Spinal cord (tissue), 10 donors: ENCODE data around the gene CCDC102B. TPM values are rescaled to one million over a fixed set of nuclear protein-coding genes. Genes with fewer than 3 reads are reported as not detected.

Source experiments
- DNase-seq, 6 donors: peaks; one replicate each; pipeline versions ENCODE4 v3.0.0 to v3.0.0-alpha.2; 2013 to 2015; ENCODE audit warnings: low spot score in 6 of 6, low read depth in 4 of 6
- H3K27ac ChIP-seq: one replicate; pipeline ENCODE4 v1.5.1; 2013; ENCODE audit warnings: low read depth, low read length, control low read depth
- H3K27me3 ChIP-seq: one replicate; pipeline ENCODE4 v1.6.1; 2013; ENCODE audit warnings: low read length; ENCODE audit not compliant: control insufficient read depth, insufficient read depth
- H3K36me3 ChIP-seq: one replicate; pipeline ENCODE4 v1.6.1; 2013; ENCODE audit warnings: low read length; ENCODE audit not compliant: control insufficient read depth, insufficient read depth
- H3K4me1 ChIP-seq: one replicate; pipeline ENCODE4 v1.6.1; 2013; ENCODE audit warnings: low read length; ENCODE audit not compliant: control insufficient read depth, insufficient read depth
- H3K4me3 ChIP-seq: one replicate; pipeline ENCODE4 v1.5.1; 2013; ENCODE audit warnings: low read depth, low read length, control low read depth
- H3K9me3 ChIP-seq: one replicate; pipeline ENCODE4 v1.6.1; 2013; ENCODE audit warnings: low read length; ENCODE audit not compliant: control insufficient read depth, insufficient read depth
- WGBS: methylation state at CpG from one replicate; pipeline ENCODE4 v1.1.5; 2013; ENCODE audit warnings: missing lambda C conversion rate; ENCODE audit not compliant: insufficient coverage; 5-methylcytosine and 5-hydroxymethylcytosine counted together
- polyA plus RNA-seq, 2 donors: library from polyadenylated mRNA; unstranded; fragments of 120-200 nt; gene quantifications; one replicate each; pipeline ENCODE4 v1.2.1, GENCODE V29; 2013; ENCODE audit not compliant: insufficient read length in 2 of 2
- small RNA-seq: library from RNA; depleted of rRNA; stranded (forward); fragments of <200 nt; gene quantifications from one replicate; pipeline ENCODE3, GENCODE V24; 2014; ENCODE audit warnings: low replicate concordance
- total RNA-seq, 2 donors: library from RNA; depleted of rRNA in 1 of 2; stranded (reverse); fragments of 120-200 nt in 1 of 2; fragments of >200 nt in 1 of 2; gene quantifications; one replicate each; pipeline versions ENCODE4 v1.2.3 to v1.2.4, GENCODE V29; 2013 to 2014
- donor health status: healthy.

The CCDC102B gene
- total and polyA plus RNA-seq, 4 donors: 6.2 to 21.2 (median 15.3) TPM

DNA sequence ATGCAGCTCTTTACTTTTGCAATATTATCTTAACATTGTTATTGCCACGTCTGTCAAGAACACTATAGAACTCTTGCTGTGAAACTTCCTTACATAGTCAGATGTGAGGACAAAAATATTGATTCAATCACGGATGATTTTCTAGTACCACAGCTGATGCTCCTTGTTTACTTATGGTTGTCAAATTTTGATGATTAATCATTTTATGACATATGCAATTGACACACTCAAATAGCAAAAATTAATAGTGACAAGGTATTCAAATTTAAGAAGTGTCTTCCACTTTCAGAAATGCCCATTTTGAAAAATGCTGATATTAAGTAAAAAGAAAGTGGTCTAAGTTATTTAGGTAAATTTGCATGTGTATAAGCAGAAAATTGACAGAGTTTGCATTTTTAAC lies 284.0 kb downstream of the CCDC102B start:
- WGBS: no CpG with 5 or more reads among the region's 2 CpGs
- no peak for DNase-seq
- Histone ChIP-seq H3K9me3 (no peaks in the 10 kb centered on the region), H3K36me3 (no peaks in the 10 kb centered on the region), H3K27me3 (no peaks in the 10 kb centered on the region), H3K27ac (no peak overlapping the region), H3K4me1 (no peaks in the 10 kb centered on the region), H3K4me3 (no peak overlapping the region)

DNA sequence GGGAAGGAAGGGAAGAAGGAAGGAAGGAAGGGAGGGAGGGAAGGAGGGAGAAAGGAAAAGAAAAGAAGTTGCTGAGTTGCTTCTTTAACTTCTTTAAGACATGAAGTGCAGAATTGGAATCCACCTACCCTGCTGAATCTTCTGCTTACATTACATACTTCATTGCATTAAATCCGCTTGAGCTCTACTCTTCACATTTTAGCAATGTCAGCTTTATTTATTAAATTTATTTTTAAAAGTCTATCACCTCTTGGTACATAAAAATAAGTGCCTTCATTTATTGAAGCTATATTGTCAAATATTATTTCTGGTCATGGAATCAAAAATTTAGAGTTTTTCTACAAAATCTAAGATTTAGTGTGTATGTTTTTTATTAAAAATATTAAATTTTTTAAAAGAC lies 284.6 kb downstream of the CCDC102B start:
- no peak for DNase-seq
- Histone ChIP-seq H3K27me3 (no peaks in the 10 kb centered on the region), H3K4me1 (no peaks in the 10 kb centered on the region), H3K36me3 (no peaks in the 10 kb centered on the region), H3K9me3 (no peaks in the 10 kb centered on the region), H3K27ac (no peak overlapping the region), H3K4me3 (no peak overlapping the region)
- no CpG with 5 or more reads among the region's 1 CpG for WGBS

- Histone ChIP-seq H3K27ac (no peak overlapping the region), H3K4me3 (no peak overlapping the region), H3K9me3 (no peaks in the 10 kb centered on the region), H3K4me1 (no peaks in the 10 kb centered on the region), H3K27me3 (no peaks in the 10 kb centered on the region), H3K36me3 (no peaks in the 10 kb centered on the region)
- WGBS: 85% methylated on average over 3 of the region's 5 CpGs
- peak in 3 of 6 donors; percentile 2 to 83 (median 9) for DNase-seq
These were observed 288.1 kb downstream of the CCDC102B start for GRCh38 chr18:69085951-69086350.

DNA sequence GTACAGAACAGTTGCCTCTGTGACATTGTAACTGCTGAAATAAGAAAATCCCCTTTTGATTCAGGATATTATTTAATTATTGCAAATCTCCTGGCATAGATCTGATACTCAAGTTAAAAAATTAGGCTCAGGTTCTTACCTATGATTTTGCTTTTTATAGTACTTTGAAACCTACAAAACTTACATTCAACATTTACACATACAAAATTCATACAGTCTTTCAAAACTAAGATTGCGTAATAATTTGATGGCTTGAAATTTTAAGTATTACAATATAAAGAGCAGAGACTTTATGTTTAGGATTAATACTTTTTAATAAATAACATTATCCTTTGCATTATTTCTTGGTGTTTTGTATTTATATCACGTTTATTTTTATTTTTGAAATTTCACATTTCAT lies 291.1 kb downstream of the CCDC102B start:
- Histone ChIP-seq H3K27ac (no peak overlapping the region), H3K27me3 (no peaks in the 10 kb centered on the region), H3K4me3 (no peak overlapping the region), H3K36me3 (no peaks in the 10 kb centered on the region), H3K9me3 (no peaks in the 10 kb centered on the region), H3K4me1 (no peaks in the 10 kb centered on the region)
- WGBS: no CpG with 5 or more reads among the region's 2 CpGs
- no peak for DNase-seq

- WGBS: 87% methylated on average over 2 of the region's 4 CpGs
- Histone ChIP-seq H3K9me3 (no peaks in the 10 kb centered on the region), H3K4me3 (no peak overlapping the region), H3K36me3 (no peaks in the 10 kb centered on the region), H3K4me1 (no peaks in the 10 kb centered on the region), H3K27me3 (no peaks in the 10 kb centered on the region), H3K27ac (no peak overlapping the region)
- no peak for DNase-seq
These were observed 299.5 kb downstream of the CCDC102B start for GRCh38 chr18:69097349-69097748.

DNA sequence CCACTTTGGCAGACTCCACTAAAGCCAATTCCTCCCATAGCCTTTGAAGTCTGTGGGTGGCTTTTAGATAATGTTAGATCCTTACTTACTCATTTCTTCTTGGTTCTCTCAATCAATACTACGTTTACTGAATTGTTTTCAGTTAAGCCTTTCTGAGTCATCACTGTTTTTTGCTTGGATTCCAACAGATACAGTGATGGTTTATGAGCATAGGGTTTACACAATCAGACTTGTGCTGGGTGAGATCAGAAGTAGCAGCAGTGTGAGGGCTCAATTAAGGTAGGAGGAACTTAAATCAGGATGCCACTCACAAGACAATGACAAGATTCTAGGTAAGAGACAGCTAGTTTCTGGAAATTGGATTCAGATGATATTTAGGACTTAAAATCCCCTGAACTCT lies 305.1 kb downstream of the CCDC102B start:
- H3K36me3 ChIP-seq: no peaks in the 10 kb centered on the region
- H3K4me3 ChIP-seq: no peak overlapping the region
- no peaks in the 10 kb centered on the region for H3K4me1 ChIP-seq
- WGBS: no CpG with 5 or more reads among the region's 1 CpG
- H3K27ac ChIP-seq: no peak overlapping the region
- DNase-seq: no peak
- H3K27me3 ChIP-seq: no peaks in the 10 kb centered on the region
- no peaks in the 10 kb centered on the region for H3K9me3 ChIP-seq

Small RNAs within 50 kb of the gene (small RNA-seq; reads per million reads assigned to genes)
- 0.06 reads per million for gene RNU6-39P

Other genes with a start within 250 kb of the CCDC102B start
- gene TMX3, start 83.0 kb upstream of the CCDC102B start, total RNA-seq: 10 to 100 TPM; 43.2 to 58.9 TPM
- gene TMX3, start 83.0 kb upstream of the CCDC102B start, polyA plus RNA-seq: 10 to 100 TPM; 37.3 to 48.9 TPM